Measurements from ENCODE around the gene CDK5RAP2. TPM values are rescaled to one million over a fixed set of nuclear protein-coding genes. Genes with fewer than 3 reads are reported as not detected.
"Not testable (repeated sequence)": the region's sequence is repeated elsewhere in the genome, so short reads cannot be mapped to it uniquely, and the experiment has no call there.

CDK5RAP2 gene
- total RNA-seq, 1 experiment from 2014 or later, result 56.4 TPM

DNA sequence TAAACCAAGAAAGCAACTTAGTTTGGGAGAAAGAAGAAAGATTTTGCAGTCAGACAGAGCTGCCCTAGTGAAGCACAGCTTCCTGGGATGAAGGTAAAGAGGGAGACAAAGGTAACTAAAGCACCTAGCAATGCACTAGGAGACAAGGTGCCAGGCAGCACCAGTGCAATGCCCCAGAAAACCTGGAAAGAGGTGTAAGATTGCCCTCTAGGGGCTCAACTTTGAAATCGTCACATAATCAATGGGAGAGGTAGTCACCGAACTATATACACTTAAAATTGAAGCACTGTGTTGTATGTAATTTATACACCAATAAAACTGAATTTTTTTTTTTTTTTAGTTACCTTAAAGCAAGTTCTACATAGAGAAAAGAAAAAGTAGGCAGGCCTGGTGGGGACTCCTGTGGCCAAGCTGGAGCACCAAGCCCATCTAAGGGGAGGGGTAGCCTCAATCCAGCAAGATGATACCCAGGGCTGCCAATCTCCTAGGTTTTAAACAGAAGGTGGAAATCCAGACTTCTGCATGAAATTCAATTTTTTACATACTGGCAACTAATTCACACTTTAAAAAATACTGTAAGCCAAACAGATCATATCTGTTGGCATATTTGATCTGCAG, 48.2 kb downstream of the CDK5RAP2 start:
- Histone ChIP-seq H3K4me1 (ENCODE audit: insufficient read depth, low read length) (no peaks in the 10 kb centered on the region; the same call in 1 of the 2 replicates), H3K23me2 (ENCODE audit: insufficient read length, low read depth, low read length, poor library complexity, severe bottlenecking) (no peaks in the 10 kb centered on the region), H3K18ac (ENCODE audit: insufficient read length, low read depth, low read length) (no peak overlapping the region), H3K4ac (ENCODE audit: low read depth, low read length) (no peak overlapping the region), H3K79me2 (ENCODE audit: insufficient read depth, low read length) (no peaks in the 10 kb centered on the region), H2BK20ac (ENCODE audit: low read depth, low read length, poor library complexity, severe bottlenecking) (no peak overlapping the region), H3K27me3 (ENCODE audit: insufficient read depth, low read length) (no peaks in the 10 kb centered on the region), H3K56ac (ENCODE audit: insufficient read length, low read depth, low read length) (no peak overlapping the region), H3K14ac (ENCODE audit: insufficient read depth, low read length) (no peak overlapping the region), H2AFZ (ENCODE audit: low read length) (no peak overlapping the region), H3K9me3 (ENCODE audit: control insufficient read depth, low read depth, low read length) (no peaks in the 10 kb centered on the region), H2BK12ac (ENCODE audit: insufficient read length, low read depth, low read length) (no peak overlapping the region), H3K79me1 (ENCODE audit: insufficient read depth, low read depth, low read length, poor library complexity, severe bottlenecking) (no peaks in the 10 kb centered on the region), H2BK5ac (ENCODE audit: insufficient read length, low read length) (no peak overlapping the region), H4K20me1 (ENCODE audit: control insufficient read depth, insufficient read depth, insufficient read length) (peaks cover 2% of the 10 kb centered on the region), H3T11ph (ENCODE audit: low read length) (no peak overlapping the region), H4K5ac (ENCODE audit: insufficient read length, low read depth, low read length) (no peak overlapping the region), H3K4me2 (ENCODE audit: insufficient read depth, insufficient read length, low read length) (no peak overlapping the region), H2BK120ac (ENCODE audit: low read depth, low read length, poor library complexity, severe bottlenecking) (no peak overlapping the region), H2AK5ac (ENCODE audit: insufficient read length, low read length) (no peak overlapping the region), H2BK15ac (ENCODE audit: low read depth, low read length) (no peak overlapping the region), H4K8ac (replicated peaks; ENCODE audit: insufficient read length, low read depth, low read length) (no peak overlapping the region), H4K91ac (ENCODE audit: insufficient read length, low read depth, low read length) (no peak overlapping the region), H3K27ac (ENCODE audit: insufficient read length, low read depth, low read length) (no peak overlapping the region), H3K9ac (ENCODE audit: extremely low read depth, insufficient read length, low read length) (no peak overlapping the region), H3K23ac (ENCODE audit: insufficient read length, low read depth, low read length) (no peak overlapping the region)
- no peak overlapping the region for H3K4me3 Mint-ChIP-seq
- H3K4me1 Mint-ChIP-seq, result peaks cover 28 to 30% of the 10 kb centered on the region in 2 experiments
- WGBS (ENCODE audit: extremely low coverage, insufficient read length, low lambda C conversion rate), result no CpG with 5 or more reads among the region's 2 CpGs
- TF ChIP-seq, protein P1, sequence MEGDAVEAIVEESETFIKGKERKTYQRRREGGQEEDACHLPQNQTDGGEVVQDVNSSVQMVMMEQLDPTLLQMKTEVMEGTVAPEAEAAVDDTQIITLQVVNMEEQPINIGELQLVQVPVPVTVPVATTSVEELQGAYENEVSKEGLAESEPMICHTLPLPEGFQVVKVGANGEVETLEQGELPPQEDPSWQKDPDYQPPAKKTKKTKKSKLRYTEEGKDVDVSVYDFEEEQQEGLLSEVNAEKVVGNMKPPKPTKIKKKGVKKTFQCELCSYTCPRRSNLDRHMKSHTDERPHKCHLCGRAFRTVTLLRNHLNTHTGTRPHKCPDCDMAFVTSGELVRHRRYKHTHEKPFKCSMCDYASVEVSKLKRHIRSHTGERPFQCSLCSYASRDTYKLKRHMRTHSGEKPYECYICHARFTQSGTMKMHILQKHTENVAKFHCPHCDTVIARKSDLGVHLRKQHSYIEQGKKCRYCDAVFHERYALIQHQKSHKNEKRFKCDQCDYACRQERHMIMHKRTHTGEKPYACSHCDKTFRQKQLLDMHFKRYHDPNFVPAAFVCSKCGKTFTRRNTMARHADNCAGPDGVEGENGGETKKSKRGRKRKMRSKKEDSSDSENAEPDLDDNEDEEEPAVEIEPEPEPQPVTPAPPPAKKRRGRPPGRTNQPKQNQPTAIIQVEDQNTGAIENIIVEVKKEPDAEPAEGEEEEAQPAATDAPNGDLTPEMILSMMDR (conservative IDR thresholded peaks at IDR 0.05), result peak; percentile 79
- DNase-seq, result peak; percentile 41
- H3K27me3 Mint-ChIP-seq (ENCODE audit: low read depth), result no peaks in the 10 kb centered on the region
- peaks cover 0 to 3% of the 10 kb centered on the region in 2 experiments; a peak in 1 of 5 replicates for H3K9me3 Mint-ChIP-seq
- H3K27ac Mint-ChIP-seq, result no peak overlapping the region
- H3K36me3 Mint-ChIP-seq (ENCODE audit: insufficient read depth in 1 of 3, low read depth in 3 of 3), result peaks cover 47 to 82% (median 65%) of the 10 kb centered on the region in 3 experiments

DNA sequence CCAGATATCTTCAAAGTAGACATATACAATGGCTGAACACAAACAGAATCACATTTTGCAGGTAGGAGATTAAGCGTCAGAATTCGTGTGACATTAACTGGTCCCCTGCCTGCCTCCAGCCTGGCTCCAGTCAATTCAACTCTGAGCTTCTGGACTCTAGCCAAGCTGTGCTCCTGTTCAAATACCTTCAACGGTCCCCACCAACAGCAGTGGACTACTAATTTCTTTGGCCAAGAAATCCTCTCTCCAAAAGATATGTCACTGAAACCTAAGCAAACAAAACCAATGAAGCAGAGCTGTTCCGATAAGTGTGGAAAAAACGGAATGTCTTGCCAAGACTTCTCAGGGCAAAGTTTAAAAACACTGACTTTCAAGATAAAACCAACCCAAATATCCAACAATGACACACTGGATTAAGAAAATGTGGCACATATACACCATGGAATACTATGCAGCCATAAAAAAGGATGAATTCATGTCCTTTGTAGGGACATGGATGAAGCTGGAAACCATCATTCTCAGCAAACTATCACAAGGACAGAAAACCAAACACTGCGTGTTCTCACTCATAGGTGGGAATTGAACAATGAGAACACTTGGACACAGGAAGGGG, 49.6 kb downstream of the CDK5RAP2 start:
- H3K23me2 ChIP-seq (ENCODE audit: insufficient read length, low read depth, low read length, poor library complexity, severe bottlenecking); H3K4ac ChIP-seq (ENCODE audit: low read depth, low read length); H4K8ac ChIP-seq (replicated peaks; ENCODE audit: insufficient read length, low read depth, low read length); H2BK12ac ChIP-seq (ENCODE audit: insufficient read length, low read depth, low read length); H2AK5ac ChIP-seq (ENCODE audit: insufficient read length, low read length); H3K27ac Mint-ChIP-seq; H2BK120ac ChIP-seq (ENCODE audit: low read depth, low read length, poor library complexity, severe bottlenecking); H4K91ac ChIP-seq (ENCODE audit: insufficient read length, low read depth, low read length); H3T11ph ChIP-seq (ENCODE audit: low read length); H3K18ac ChIP-seq (ENCODE audit: insufficient read length, low read depth, low read length); H3K4me2 ChIP-seq (ENCODE audit: insufficient read depth, insufficient read length, low read length); H3K27ac ChIP-seq (ENCODE audit: insufficient read length, low read depth, low read length); DNase-seq; H2BK20ac ChIP-seq (ENCODE audit: low read depth, low read length, poor library complexity, severe bottlenecking); H3K27me3 Mint-ChIP-seq (ENCODE audit: low read depth); H4K20me1 ChIP-seq (ENCODE audit: control insufficient read depth, insufficient read depth, insufficient read length); H2BK15ac ChIP-seq (ENCODE audit: low read depth, low read length); H3K79me1 ChIP-seq (ENCODE audit: insufficient read depth, low read depth, low read length, poor library complexity, severe bottlenecking); H2BK5ac ChIP-seq (ENCODE audit: insufficient read length, low read length); H3K27me3 ChIP-seq (ENCODE audit: insufficient read depth, low read length); H3K79me2 ChIP-seq (ENCODE audit: insufficient read depth, low read length); H3K23ac ChIP-seq (ENCODE audit: insufficient read length, low read depth, low read length); H3K9me3 Mint-ChIP-seq; H3K4me1 ChIP-seq (ENCODE audit: insufficient read depth, low read length); H4K5ac ChIP-seq (ENCODE audit: insufficient read length, low read depth, low read length); H2AFZ ChIP-seq (ENCODE audit: low read length); H3K9ac ChIP-seq (ENCODE audit: extremely low read depth, insufficient read length, low read length); H3K56ac ChIP-seq (ENCODE audit: insufficient read length, low read depth, low read length); H3K4me3 Mint-ChIP-seq; H3K14ac ChIP-seq (ENCODE audit: insufficient read depth, low read length); H3K9me3 ChIP-seq (ENCODE audit: control insufficient read depth, low read depth, low read length): not testable (repeated sequence)
- no CpG with 5 or more reads among the region's 6 CpGs for WGBS (ENCODE audit: extremely low coverage, insufficient read length, low lambda C conversion rate)
- Mint-ChIP-seq H3K36me3 (ENCODE audit: insufficient read depth in 1 of 3, low read depth in 3 of 3) (peaks cover 55 to 83% (median 65%) of the 10 kb centered on the region in 3 experiments), H3K4me1 (peaks cover 29 to 40% of the 10 kb centered on the region in 2 experiments)

All from H9 (cell line).